Measurements from ENCODE around the gene ENOPH1.
A peak's percentile ranks its signal among the peaks of the same experiment; 100 is the strongest.
"Not testable (repeated sequence)": the region's sequence is repeated elsewhere in the genome, so short reads cannot be mapped to it uniquely, and the experiment has no call there.

The ENOPH1 gene

DNA sequence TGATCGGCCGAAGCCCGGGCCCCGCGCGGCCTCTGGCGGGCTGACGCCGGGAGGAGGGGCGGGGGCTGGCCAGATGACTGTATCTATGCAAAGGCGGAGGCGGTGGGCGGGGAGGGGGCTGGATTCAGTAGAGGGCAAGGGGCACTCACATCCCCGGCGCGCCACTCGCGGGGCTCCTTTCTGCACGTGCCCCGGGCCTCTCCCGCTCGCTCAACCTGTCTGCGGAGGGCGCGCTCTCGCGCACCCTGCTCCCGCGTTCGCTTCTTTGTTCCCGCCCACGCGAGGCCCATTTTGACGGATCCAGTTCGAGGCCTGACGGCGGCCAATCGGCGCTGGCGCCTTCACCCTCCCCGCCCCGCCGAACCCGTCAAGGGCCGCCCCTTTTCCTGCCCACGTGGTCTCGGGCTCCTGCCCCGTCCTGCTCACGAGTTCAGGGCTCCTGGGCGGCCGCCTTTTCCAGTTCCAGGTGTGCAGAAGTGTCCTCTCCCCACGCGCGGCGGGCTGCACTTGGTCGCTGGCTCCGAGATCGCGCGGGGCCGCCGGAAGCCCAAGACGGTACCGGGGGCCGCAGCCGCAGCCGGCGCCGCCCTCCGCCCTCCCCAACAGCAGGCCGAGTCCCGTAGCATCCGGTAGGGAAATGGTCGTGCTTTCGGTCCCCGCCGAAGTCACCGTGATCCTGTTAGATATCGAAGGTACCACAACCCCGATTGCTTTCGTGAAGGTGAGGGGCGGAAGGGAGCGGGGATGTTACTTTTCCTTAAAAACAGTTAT is at the start of gene ENOPH1, which contains the start of gene HNRNPDL:
ENOPH1 (plus strand) TSS at position 398 of the 771 bp plus-strand sequence; CDS start at position 638, 240 bp downstream.
HNRNPDL (minus strand) TSS at position 270 of the 771 bp plus-strand sequence. CDS start 772 bp downstream, outside the sequence.
- DNase-seq (ENCODE audit: low spot score), result peak; percentile 95
- peak; percentile 42 for FAIRE-seq

GRCh38 chr4:82380831-82381230 is 49.6 kb upstream of the ENOPH1 start:
- FAIRE-seq (no peak), DNase-seq (ENCODE audit: low spot score) (no peak)

GRCh38 chr4:82381235-82381634 is 49.2 kb upstream of the ENOPH1 start:
- FAIRE-seq, result no peak
- no peak for DNase-seq (ENCODE audit: low spot score)

GRCh38 chr4:82381661-82382296 is 48.6 kb upstream of the ENOPH1 start:
- no peak for DNase-seq (ENCODE audit: low spot score)

GRCh38 chr4:82382751-82383150 is 47.6 kb upstream of the ENOPH1 start:
- no peak for DNase-seq (ENCODE audit: low spot score)
- no peak for FAIRE-seq

More at GRCh38 chr4:82381661-82382296, 48.6 kb upstream of the ENOPH1 start:
- no peak for FAIRE-seq

- FAIRE-seq, result not testable (repeated sequence)
Observed at GRCh38 chr4:82386312-82386711, 44.1 kb upstream of the ENOPH1 start.

DNA sequence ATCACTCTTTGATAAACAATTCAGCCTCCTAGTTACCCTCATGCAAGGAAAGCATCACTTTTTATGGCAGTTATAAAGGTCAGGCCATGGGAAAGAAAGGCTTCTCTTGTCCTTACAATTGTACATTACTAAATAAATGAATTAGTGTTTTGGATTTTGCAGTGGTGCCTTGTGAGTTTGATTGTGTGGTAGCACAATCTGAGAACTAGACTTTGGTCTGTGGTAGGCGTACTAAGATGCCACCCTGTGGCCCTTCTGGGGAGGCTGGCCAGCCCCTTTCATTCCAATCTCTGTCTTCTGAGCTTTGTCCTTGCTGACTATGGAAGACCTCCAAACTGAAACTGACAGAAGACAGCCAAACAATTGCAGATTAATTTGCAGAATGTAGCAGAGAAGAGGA is 42.0 kb upstream of the ENOPH1 start:
- FAIRE-seq, result no peak

More at GRCh38 chr4:82386312-82386711, 44.1 kb upstream of the ENOPH1 start:
- DNase-seq (ENCODE audit: low spot score), result not testable (repeated sequence)

GRCh38 chr4:82390061-82390460 is 40.3 kb upstream of the ENOPH1 start:
- not testable (repeated sequence) for FAIRE-seq; DNase-seq (ENCODE audit: low spot score)

More for the DNA sequence above, 42.0 kb upstream of the ENOPH1 start:
- no peak for DNase-seq (ENCODE audit: low spot score)

DNA sequence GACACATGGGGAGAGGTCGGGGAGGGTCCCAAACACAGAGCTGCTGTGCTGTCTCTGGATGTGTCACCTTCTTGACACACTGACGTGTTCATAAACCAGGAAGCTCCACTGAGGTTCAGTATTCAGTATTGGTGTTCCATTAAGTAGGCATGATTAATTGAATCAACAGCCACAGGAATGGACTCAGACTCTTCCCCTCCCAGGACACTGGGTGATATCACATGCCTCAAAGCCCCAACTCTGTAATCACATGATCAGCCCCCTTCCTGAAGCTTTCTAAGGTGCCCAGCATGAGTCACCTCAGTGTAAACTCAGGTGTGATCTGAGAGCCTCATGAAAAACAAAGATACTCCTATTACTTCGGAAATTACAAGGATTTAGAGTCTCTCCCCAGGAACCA is 35.5 kb upstream of the ENOPH1 start:
- no peak for FAIRE-seq

GRCh38 chr4:82397527-82397926 is 32.9 kb upstream of the ENOPH1 start:
- no peak for DNase-seq (ENCODE audit: low spot score)
- no peak for FAIRE-seq

More for the DNA sequence above, 35.5 kb upstream of the ENOPH1 start:
- peak; percentile 50 for DNase-seq (ENCODE audit: low spot score)

DNA sequence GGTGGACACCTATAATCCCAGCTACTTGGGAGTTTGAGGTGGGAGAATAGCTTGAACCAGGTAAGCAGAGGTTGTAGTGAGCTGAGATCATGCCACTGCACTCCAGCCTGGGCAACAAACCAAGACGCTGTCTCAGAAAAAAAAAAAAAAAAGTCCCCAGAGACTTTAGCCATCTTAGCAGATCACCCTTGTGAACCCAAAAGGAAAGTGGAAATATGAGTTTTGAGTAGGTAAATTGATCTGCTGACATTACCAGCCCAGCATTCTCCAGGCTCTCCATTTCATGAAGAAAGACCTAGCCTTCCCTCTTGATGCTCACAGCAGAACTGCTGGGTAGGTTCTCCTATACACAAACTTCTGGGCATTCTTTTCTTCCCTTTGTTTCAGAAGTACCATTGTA is 32.1 kb upstream of the ENOPH1 start:
- DNase-seq (ENCODE audit: low spot score) (no peak), FAIRE-seq (no peak)

DNA sequence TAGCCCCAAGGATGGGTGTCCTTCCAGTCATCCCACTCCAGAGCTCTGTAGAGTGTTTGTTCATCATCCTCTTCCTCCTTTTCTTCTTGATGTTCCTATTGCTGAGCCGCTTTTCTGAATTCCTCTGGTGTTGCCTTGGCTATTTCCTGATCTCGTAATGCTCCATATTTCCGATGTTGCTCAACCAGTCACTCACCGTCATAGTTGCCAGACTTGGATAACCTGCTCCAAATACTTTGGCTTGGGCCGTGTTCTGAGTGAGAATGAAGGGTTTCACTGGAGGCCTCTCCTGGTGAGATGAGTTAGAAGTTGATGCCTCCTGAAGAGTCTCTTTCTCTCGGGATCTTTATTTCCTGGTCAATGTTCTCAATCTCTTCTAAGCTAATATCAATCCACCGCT is 28.8 kb upstream of the ENOPH1 start:
- FAIRE-seq (no peak), DNase-seq (ENCODE audit: low spot score) (no peak)

GRCh38 chr4:82402196-82402775 is 28.1 kb upstream of the ENOPH1 start:
- FAIRE-seq, result no peak
- DNase-seq (ENCODE audit: low spot score), result no peak

DNA sequence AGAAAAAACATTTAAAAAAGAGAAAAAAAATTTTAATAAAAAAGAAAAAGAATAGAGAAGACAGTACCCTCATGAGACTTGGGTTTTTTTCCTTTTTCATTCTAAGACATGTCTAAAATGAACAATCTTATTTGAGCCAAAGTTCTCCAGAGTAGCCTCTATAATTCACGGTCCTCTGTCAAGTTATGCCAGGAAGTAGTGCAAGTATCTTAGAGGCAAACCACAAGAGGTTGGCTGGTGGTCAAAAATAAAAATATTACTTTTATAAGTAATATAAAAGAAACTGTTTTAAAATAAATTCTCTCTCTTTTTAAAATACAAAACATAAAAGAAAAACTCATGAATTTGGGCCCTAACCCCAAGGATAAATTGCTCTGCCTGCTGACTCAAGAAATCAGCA is 26.7 kb upstream of the ENOPH1 start:
- FAIRE-seq, result no peak

DNA sequence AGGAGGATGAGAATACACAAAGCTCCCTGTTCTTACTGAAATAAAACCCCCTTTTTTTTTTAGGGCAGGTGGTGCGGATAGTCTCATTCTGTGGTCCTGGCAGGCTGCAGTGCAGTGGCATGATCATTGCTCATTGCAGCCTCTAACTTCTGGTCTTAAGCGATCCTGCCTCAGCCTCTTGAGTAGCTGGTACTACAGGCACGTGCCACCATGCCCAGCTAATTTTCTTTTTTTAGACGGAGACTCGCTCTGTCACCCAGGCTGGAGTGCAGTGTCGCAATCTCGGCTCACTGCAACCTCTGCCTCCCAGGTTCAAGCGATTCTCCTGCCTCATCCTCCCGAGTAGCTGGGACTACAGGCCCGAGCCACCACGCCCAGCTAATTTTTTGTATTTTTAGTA is 15.3 kb upstream of the ENOPH1 start:
- FAIRE-seq; DNase-seq (ENCODE audit: low spot score): not testable (repeated sequence)

More for the DNA sequence above, 26.7 kb upstream of the ENOPH1 start:
- no peak for DNase-seq (ENCODE audit: low spot score)

- DNase-seq (ENCODE audit: low spot score) (no peak), FAIRE-seq (no peak)
Observed at GRCh38 chr4:82415922-82416365, 14.4 kb upstream of the ENOPH1 start.

GRCh38 chr4:82419451-82419850 is 10.9 kb upstream of the ENOPH1 start:
- no peak for FAIRE-seq
- no peak for DNase-seq (ENCODE audit: low spot score)

DNA sequence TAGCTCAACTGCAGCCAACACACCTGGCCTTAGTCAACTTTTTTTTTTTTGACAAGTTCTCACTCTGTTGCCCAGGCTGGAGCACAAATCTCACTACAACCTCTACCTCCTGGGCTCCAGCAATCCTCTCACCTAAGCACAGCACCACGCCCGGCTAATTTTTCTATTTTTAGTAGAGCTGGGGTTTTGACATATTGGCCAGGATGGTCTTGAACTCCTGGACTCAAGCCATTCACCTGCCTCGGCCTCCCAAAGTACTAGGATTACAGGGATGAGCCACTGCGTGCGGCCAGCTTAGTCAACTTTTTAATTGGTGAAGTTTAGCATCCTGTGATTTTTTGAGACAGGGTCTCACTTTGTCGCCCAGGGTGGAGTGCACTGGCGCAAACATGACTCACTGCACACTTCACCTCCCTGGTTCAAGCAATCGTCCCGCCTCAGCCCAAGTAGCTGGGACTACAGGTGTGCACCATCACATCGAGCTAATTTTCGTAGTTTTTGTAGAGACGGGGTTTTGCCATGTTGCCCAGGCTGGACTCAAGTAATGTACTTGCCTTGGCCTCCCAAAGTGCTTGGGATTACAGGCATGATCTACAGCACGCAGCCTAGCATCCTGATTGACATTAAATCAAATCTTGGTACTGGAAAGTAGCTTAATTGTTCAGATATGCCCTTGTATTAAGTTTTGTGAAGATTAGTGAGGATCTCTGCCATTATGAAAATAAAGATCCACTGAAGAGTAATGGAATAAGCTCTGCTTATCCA is 8.4 kb upstream of the ENOPH1 start:
- no peak for FAIRE-seq

DNA sequence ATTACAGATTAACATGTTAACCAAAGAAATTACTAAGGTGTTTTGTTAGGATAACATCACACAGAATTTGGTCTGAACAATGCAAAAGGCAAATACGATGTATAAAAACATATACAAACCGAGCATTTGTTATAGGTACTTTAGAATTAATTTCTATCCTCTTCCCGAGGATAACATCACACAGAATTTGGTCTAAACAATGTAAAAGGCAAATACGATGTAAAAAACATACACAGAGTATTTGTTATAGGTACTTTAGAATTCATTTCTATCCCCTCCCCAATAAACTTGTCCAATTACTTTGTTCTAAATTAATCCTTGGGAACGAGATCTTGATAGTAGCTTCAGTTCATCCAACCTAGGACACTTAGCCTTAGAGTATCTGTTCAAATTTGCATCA is 7.8 kb upstream of the ENOPH1 start:
- FAIRE-seq (no peak), DNase-seq (ENCODE audit: low spot score) (no peak)

More for the DNA sequence above, 8.4 kb upstream of the ENOPH1 start:
- DNase-seq (ENCODE audit: low spot score), result no peak

- FAIRE-seq (no peak), DNase-seq (ENCODE audit: low spot score) (no peak)
Observed at GRCh38 chr4:82423245-82424054, 6.9 kb upstream of the ENOPH1 start.

Measured in urothelium cell line (cell line).